ENCODE results near the gene FAM3C. TPM values are rescaled to one million over a fixed set of nuclear protein-coding genes. Genes with fewer than 3 reads are reported as not detected.
"Not testable (repeated sequence)": the region's sequence is repeated elsewhere in the genome, so short reads cannot be mapped to it uniquely, and the experiment has no call there.

FAM3C gene
- total RNA-seq, 4 donors from 2014 or later = 44.3 to 129 (median 49.0) TPM

DNA sequence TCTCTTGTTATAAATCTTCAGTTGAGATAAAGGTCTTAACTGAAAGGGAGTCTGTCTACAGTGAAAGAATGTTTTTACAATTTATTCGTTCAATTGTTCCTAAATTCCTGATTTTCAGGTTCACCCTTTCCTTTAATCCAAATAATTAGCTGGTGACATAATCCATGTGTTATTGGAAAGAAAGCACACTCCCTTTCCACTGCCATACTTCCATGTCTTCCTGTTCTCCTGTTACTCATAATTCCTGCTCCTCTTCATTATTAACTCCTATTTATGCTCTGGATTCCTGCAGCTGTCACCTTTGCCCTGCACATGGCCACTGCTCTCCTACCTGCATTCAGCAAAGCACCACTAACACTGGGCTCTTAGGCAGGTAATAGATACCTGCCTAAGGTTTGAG, 40.0 kb upstream of the FAM3C start:
- no peak for ATAC-seq (ENCODE audit: low FRiP score)
- TF ChIP-seq, protein P1, sequence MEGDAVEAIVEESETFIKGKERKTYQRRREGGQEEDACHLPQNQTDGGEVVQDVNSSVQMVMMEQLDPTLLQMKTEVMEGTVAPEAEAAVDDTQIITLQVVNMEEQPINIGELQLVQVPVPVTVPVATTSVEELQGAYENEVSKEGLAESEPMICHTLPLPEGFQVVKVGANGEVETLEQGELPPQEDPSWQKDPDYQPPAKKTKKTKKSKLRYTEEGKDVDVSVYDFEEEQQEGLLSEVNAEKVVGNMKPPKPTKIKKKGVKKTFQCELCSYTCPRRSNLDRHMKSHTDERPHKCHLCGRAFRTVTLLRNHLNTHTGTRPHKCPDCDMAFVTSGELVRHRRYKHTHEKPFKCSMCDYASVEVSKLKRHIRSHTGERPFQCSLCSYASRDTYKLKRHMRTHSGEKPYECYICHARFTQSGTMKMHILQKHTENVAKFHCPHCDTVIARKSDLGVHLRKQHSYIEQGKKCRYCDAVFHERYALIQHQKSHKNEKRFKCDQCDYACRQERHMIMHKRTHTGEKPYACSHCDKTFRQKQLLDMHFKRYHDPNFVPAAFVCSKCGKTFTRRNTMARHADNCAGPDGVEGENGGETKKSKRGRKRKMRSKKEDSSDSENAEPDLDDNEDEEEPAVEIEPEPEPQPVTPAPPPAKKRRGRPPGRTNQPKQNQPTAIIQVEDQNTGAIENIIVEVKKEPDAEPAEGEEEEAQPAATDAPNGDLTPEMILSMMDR (IDR thresholded peaks at IDR 0.05) = no peak
- no peak for DNase-seq (ENCODE audit: low spot score)

DNA sequence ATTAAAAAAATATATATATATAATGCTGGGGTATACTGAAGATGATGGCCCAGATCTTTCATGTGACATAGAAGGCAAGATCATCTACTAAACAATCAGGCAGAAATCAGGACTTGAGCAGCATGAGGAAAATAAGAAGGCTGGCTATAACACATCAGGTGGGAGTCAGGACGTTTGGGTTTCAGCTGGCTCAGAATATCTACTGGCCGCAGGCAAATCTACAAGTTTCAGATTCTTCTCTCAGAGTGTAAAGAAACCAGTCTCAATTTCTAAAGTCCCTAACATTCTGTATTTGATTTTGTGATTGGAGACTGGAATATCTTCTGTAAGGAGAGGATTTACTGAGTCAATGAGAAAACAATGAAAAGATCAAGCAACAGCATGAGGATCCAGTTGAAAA, 37.7 kb upstream of the FAM3C start:
- TF ChIP-seq, protein P1 (IDR thresholded peaks at IDR 0.05) = no peak
- ATAC-seq (ENCODE audit: low FRiP score) = no peak
- DNase-seq (ENCODE audit: low spot score) = no peak

DNA sequence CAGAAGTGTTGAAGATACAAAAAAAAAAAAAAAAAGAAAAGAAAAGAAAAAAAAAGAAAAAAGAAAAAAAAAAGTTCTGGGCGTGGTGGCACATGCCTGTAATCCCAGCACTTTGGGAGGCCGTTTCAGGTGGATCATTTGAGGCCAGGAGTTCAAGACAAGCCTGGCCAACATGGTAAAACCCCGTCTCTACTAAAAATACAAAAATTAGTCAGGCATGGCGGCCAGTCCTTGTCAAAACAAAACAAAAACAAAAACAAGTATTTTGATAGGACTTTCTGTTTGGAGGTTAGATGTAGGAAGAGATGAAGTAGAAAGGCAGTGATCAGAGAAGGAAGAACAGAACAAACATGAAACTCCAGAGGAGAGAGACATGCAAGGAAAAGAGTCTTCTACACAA, 36.4 kb upstream of the FAM3C start:
- ATAC-seq (ENCODE audit: low FRiP score); DNase-seq (ENCODE audit: low spot score): not testable (repeated sequence)

DNA sequence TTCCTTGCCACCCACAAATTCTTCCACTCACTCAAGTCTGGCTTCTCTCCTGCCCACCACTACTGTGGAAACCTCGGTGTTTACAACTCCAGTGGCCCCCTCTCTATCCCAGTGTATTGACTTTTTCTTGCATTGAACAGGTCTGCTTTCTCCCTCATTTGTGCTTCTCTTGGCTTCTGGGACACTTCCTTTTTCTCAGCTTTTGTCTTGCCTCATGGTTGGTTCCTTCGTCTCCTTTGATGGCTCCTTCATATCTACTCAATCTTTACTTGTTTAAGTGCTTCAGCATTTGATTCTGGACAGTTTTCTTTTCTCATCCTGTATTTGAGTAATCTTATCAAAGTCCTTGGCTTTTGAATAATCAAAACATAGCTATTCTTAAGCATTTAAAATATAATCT, 35.9 kb upstream of the FAM3C start:
- TF ChIP-seq, protein P1 (IDR thresholded peaks at IDR 0.05) = no peak
- DNase-seq (ENCODE audit: low spot score) (no peak), ATAC-seq (ENCODE audit: low FRiP score) (no peak)

DNA sequence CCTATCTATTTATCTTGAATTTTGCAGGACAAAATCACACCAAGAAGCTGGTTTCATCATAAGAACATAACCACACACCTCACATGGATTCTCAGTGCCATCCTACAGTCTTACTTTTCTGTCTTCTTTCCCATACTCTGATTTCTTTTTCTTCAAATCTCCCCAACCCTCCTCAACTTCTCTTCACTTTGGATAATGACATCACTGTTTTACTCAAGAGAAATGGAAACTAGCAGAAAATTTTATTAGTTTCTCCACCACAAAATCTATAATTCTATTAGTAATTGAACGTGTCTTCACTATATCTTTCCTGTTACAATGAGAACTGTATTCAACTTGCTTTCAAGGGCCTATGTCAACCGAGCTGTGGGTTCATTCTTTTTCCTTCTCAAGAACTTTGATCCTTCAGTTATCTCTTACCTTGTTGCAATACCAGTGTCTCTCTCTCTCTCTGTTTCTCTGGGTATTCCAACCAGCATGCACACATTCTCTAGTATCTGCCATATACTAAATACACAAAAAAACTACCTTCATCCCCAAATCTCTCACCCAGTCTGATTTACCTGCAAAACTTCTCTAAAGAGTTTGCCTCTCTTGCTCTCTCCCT, 35.4 kb upstream of the FAM3C start:
- TF ChIP-seq, protein P1 (IDR thresholded peaks at IDR 0.05) = no peak
- DNase-seq (ENCODE audit: low spot score) (no peak), ATAC-seq (ENCODE audit: low FRiP score) (no peak)

DNA sequence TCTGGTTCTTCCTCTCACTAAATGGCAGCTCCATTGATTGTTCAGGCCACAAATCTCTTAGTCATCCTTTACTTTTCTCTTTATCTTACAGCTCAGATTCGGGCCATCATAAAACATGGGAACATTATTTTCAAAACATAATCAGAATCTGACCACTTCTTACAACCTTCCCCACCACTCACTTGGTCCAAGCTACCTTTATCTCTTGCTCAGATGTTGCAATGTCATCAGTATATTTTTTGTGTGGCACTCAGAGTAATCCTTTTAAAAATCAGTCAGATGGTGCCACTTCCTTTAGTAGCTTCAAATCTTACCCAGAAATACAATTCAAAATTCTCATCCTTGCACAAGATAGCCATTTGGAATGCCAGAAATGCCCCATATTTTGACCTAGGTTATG, 34.5 kb upstream of the FAM3C start:
- TF ChIP-seq, protein P1 (IDR thresholded peaks at IDR 0.05) = no peak
- DNase-seq (ENCODE audit: low spot score) (no peak), ATAC-seq (ENCODE audit: low FRiP score) (no peak)

DNA sequence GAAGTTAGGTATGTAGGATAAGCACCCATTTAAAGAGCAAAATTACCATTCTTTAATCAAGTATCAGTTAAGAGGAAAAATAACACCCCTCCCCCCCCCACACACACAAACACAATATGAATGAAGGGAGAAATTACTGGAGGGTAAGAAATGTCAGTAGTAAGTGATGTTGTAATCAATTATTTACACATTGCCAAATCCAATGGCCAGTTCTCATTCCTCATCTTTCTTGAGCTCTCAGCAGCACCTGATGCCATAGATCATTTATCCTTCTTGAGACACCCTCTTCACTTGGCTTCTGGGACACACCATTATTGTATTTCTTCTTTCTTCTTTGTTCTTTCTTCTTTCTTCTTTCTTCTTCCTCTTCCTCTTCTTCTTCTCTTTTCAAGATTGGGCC, 33.7 kb upstream of the FAM3C start:
- ATAC-seq (ENCODE audit: low FRiP score) = no peak
- TF ChIP-seq, protein P1 (IDR thresholded peaks at IDR 0.05) = no peak

More for the DNA sequence above, 33.7 kb upstream of the FAM3C start:
- DNase-seq (ENCODE audit: low spot score) = no peak
